HepG2 (cell line): ENCODE data around the gene CACNA1D. TPM values are rescaled to one million over a fixed set of nuclear protein-coding genes. Genes with fewer than 3 reads are reported as not detected.

ENCODE experiments used
- AGO1 ChIP-seq: fragments of 200-400 bp; formaldehyde crosslinking; IDR thresholded peaks from 2 replicates; pipeline ENCODE4 v1.6.1; 2017; ENCODE audit warnings: mild to moderate bottlenecking, low read depth, low read length, moderate library complexity; ENCODE audit not compliant: poor library complexity, severe bottlenecking
- ARID2 ChIP-seq: sonication (generic); formaldehyde crosslinking; IDR thresholded peaks from 2 replicates; pipeline ENCODE4 v1.8.1; 2022; ENCODE audit warnings: mild to moderate bottlenecking, missing genetic modification reagents, borderline replicate concordance
- ERF ChIP-seq: IDR thresholded peaks from 2 replicates; pipeline ENCODE4 v1.6.1; 2018; ENCODE audit warnings: missing biosample characterization, missing genetic modification reagents
- IRX3 ChIP-seq: sonication (generic); formaldehyde crosslinking; IDR thresholded peaks from 2 replicates; pipeline ENCODE4 v1.8.1; 2023; ENCODE audit warnings: mild to moderate bottlenecking, low read depth, missing genetic modification reagents, borderline replicate concordance
- MIER3 ChIP-seq: IDR thresholded peaks from 2 replicates; pipeline ENCODE4 v1.6.1; 2016; ENCODE audit warnings: missing compliant biosample characterization, borderline replicate concordance
- RBFOX2 ChIP-seq: fragments of 200-400 bp; formaldehyde crosslinking; IDR thresholded peaks from 2 replicates; pipeline ENCODE4 v1.6.1; 2017; ENCODE audit warnings: low read depth, mild to moderate bottlenecking, low read length
- SIN3A ChIP-seq: IDR thresholded peaks from 2 replicates; pipeline ENCODE4 v1.6.1; 2011; ENCODE audit warnings: low read depth, mild to moderate bottlenecking, control low read depth, low read length, borderline replicate concordance
- SKI ChIP-seq: fragments of 450-650 bp; IDR thresholded peaks from one replicate; pipeline ENCODE4 v1.6.1; 2018; ENCODE audit warnings: mild to moderate bottlenecking; ENCODE audit not compliant: partially characterized antibody
- XBP1 ChIP-seq: sonication (generic); formaldehyde crosslinking; IDR thresholded peaks from 2 replicates; pipeline ENCODE4 v1.5.0; 2020; ENCODE audit warnings: missing genetic modification reagents
- YY1 ChIP-seq: IDR thresholded peaks from 2 replicates; pipeline ENCODE4 v1.6.1; 2011; ENCODE audit warnings: low read length, low read depth, moderate library complexity, mild to moderate bottlenecking; ENCODE audit not compliant: insufficient read depth, insufficient replicate concordance
- ZFY ChIP-seq: sonication (generic); formaldehyde crosslinking; IDR thresholded peaks from 2 replicates; pipeline ENCODE4 v1.4.0; 2020; ENCODE audit warnings: missing genetic modification reagents
- ZNF263 ChIP-seq: sonication (generic); formaldehyde crosslinking; IDR thresholded peaks from 2 replicates; pipeline ENCODE4 v1.4.0; 2020; ENCODE audit warnings: missing genetic modification reagents
- ZNF34 ChIP-seq: sonication (generic); formaldehyde crosslinking; IDR thresholded peaks from 2 replicates; pipeline ENCODE4 v1.4.0; 2020; ENCODE audit warnings: mild to moderate bottlenecking, missing genetic modification reagents, borderline replicate concordance
- ZNF512B ChIP-seq: sonication (generic); formaldehyde crosslinking; IDR thresholded peaks from 2 replicates; pipeline ENCODE4 v1.5.1; 2020; ENCODE audit warnings: missing genetic modification reagents, mild to moderate bottlenecking, borderline replicate concordance
- ZNF563 ChIP-seq: sonication (generic); formaldehyde crosslinking; IDR thresholded peaks from 2 replicates; pipeline ENCODE4 v1.8.0; 2022; ENCODE audit warnings: mild to moderate bottlenecking, moderate library complexity, missing genetic modification reagents
- ZNF605 ChIP-seq: sonication (generic); formaldehyde crosslinking; IDR thresholded peaks from 2 replicates; pipeline ENCODE4 v1.8.0; 2022; ENCODE audit warnings: mild to moderate bottlenecking, missing genetic modification reagents
- ZNF800 ChIP-seq: sonication (generic); formaldehyde crosslinking; IDR thresholded peaks from 2 replicates; pipeline ENCODE4 v1.4.0; 2020; ENCODE audit warnings: missing genetic modification reagents
- polyA plus RNA-seq, 8 experiments: library from polyadenylated mRNA; depleted of rRNA in 3 of 8; stranded (reverse) in 7 of 8; unstranded in 1 of 8; fragments of >200 nt; fragmentation: Illumina TruSeq in 4 of 8; extraction: Trizol in 4 of 8; gene quantifications; 2 replicates each; pipeline versions ENCODE4 v1.2.1 to v1.2.3, GENCODE V29; 2011 to 2016; ENCODE audit warnings: low read depth in 4 of 8, missing spikeins in 1 of 8, mixed read lengths in 1 of 8; ENCODE audit not compliant: insufficient read depth in 1 of 8
- total RNA-seq, 5 experiments: library from RNA; depleted of rRNA; stranded (reverse); fragments of >200 nt; fragmentation: Illumina TruSeq; extraction: Trizol; gene quantifications; 2 replicates each; pipeline ENCODE4 v1.2.3, GENCODE V29; 2016; ENCODE audit warnings: low read depth in 1 of 5
- TF ChIP-seq, protein P1 (sequence below): sonication (generic); formaldehyde crosslinking; IDR thresholded peaks from 2 replicates; pipeline ENCODE4 v1.5.1; 2020; ENCODE audit warnings: mild to moderate bottlenecking, missing genetic modification reagents, moderate library complexity
- TF ChIP-seq, protein P2 (sequence below): sonication (generic); formaldehyde crosslinking; IDR thresholded peaks from 2 replicates; pipeline ENCODE4 v1.4.0; 2020; ENCODE audit warnings: missing genetic modification reagents, borderline replicate concordance

CACNA1D gene
- total and polyA plus RNA-seq, 2 of the 13 experiments (the other 11 are each of a cell fraction or from before 2014, with no cell fraction given), result 0.26 to 0.38 TPM

DNA sequence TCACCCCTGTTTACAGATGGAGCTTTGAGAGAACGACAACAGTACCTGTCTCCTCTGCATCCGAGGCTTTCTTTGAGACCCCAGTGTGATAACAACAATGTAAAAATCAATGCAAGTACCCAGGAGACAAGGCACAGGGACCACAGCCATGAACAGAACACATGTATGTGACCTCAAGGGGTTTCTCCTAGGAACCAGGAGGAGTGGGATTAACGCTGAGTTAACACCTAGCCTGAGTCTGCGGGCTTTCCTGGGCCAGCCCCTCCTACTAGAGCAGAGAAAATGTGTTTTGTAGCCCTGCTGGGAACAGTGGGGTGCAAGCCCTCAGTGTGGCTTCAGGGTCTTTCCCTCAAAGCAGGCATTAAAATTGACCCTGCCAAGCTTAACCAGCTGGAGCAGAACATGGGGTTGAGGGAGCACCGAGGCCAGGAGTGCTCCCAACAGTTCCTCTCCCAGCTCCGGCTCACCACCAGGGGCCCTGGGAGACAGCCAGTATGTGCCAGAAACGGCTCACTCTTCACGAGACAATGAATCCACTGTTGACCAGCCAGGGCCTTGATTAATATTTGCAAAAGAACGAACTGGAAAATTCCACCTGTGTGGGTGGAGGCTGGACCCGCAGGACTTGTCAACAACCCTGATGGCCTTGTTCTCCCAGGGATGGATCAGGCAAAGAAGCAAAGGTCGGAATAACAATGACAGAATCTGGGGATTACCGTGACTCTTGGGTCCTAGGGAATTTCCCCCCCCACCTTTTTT lies 348.2 kb downstream of the CACNA1D start (continued):
- TF ChIP-seq ARID2 (CRISPR knock-in tag), result 0 out of 2 replicates have a peak, but pooled peaks have one; percentile 22
- peak; percentile 85 for TF ChIP-seq ERF (CRISPR knock-in tag)
- peak; percentile 78 for TF ChIP-seq ZNF605
- peak; percentile 70 for TF ChIP-seq SKI
- peak; percentile 60 for TF ChIP-seq SIN3A
- 0 out of 2 replicates have a peak, but pooled peaks have one; percentile 37 for TF ChIP-seq XBP1 (CRISPR knock-in tag)
- TF ChIP-seq RBFOX2, result 0 out of 2 replicates have a peak, but pooled peaks have one; percentile 15
- TF ChIP-seq YY1, result peak; percentile 52
- no peak for TF ChIP-seq ZNF34
- no peak for TF ChIP-seq ZNF563 (CRISPR knock-in tag)
- TF ChIP-seq, protein P1, sequence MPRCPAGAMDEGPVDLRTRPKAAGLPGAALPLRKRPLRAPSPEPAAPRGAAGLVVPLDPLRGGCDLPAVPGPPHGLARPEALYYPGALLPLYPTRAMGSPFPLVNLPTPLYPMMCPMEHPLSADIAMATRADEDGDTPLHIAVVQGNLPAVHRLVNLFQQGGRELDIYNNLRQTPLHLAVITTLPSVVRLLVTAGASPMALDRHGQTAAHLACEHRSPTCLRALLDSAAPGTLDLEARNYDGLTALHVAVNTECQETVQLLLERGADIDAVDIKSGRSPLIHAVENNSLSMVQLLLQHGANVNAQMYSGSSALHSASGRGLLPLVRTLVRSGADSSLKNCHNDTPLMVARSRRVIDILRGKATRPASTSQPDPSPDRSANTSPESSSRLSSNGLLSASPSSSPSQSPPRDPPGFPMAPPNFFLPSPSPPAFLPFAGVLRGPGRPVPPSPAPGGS (CRISPR knock-in tag), result peak; percentile 84
- no peak for TF ChIP-seq AGO1
- TF ChIP-seq ZNF263, result peak; percentile 100
- TF ChIP-seq, protein P2, sequence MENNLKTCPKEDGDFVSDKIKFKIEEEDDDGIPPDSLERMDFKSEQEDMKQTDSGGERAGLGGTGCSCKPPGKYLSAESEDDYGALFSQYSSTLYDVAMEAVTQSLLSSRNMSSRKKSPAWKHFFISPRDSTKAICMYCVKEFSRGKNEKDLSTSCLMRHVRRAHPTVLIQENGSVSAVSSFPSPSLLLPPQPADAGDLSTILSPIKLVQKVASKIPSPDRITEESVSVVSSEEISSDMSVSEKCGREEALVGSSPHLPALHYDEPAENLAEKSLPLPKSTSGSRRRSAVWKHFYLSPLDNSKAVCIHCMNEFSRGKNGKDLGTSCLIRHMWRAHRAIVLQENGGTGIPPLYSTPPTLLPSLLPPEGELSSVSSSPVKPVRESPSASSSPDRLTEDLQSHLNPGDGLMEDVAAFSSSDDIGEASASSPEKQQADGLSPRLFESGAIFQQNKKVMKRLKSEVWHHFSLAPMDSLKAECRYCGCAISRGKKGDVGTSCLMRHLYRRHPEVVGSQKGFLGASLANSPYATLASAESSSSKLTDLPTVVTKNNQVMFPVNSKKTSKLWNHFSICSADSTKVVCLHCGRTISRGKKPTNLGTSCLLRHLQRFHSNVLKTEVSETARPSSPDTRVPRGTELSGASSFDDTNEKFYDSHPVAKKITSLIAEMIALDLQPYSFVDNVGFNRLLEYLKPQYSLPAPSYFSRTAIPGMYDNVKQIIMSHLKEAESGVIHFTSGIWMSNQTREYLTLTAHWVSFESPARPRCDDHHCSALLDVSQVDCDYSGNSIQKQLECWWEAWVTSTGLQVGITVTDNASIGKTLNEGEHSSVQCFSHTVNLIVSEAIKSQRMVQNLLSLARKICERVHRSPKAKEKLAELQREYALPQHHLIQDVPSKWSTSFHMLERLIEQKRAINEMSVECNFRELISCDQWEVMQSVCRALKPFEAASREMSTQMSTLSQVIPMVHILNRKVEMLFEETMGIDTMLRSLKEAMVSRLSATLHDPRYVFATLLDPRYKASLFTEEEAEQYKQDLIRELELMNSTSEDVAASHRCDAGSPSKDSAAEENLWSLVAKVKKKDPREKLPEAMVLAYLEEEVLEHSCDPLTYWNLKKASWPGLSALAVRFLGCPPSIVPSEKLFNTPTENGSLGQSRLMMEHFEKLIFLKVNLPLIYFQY (CRISPR knock-in tag), result no peak; the same call in 1 of the 2 replicates
- TF ChIP-seq ZNF512B (CRISPR knock-in tag), result no peak
- no peak for TF ChIP-seq IRX3 (CRISPR knock-in tag)
- 0 out of 2 replicates have a peak, but pooled peaks have one; percentile 15 for TF ChIP-seq MIER3 (CRISPR knock-in tag)
- peak; percentile 76 for TF ChIP-seq ZFY
- TF ChIP-seq ZNF800 (CRISPR knock-in tag), result peak; percentile 78
